Measurements from ENCODE around the gene ADAMTS2.

ADAMTS2 gene

GRCh38 chr5:179377421-179378115, 32.3 kb upstream of the ADAMTS2 start:
- WGBS, result 89% methylated on average over 17 of the region's 17 CpGs
- H3K27me3 ChIP-seq (ENCODE audit: insufficient read depth, low read length), result no peaks in the 10 kb centered on the region
- H3K4me3 ChIP-seq (ENCODE audit: low read length), result no peak overlapping the region
- H3K36me3 ChIP-seq (ENCODE audit: insufficient read depth, low read length), result no peaks in the 10 kb centered on the region
- H3K27ac ChIP-seq (ENCODE audit: low read depth, low read length), result no peak overlapping the region
- H3K4me1 ChIP-seq (ENCODE audit: insufficient read depth, low read length), result no peaks in the 10 kb centered on the region
- H3K9ac ChIP-seq (ENCODE audit: low read depth, low read length), result no peak overlapping the region
- no peaks in the 10 kb centered on the region for H3K9me3 ChIP-seq (ENCODE audit: insufficient read depth, low read depth, low read length)

- Histone ChIP-seq H3K4me3 (ENCODE audit: low read length) (no peak overlapping the region), H3K27me3 (ENCODE audit: insufficient read depth, low read length) (no peaks in the 10 kb centered on the region), H3K36me3 (ENCODE audit: insufficient read depth, low read length) (no peaks in the 10 kb centered on the region), H3K27ac (ENCODE audit: low read depth, low read length) (no peak overlapping the region), H3K4me1 (ENCODE audit: insufficient read depth, low read length) (no peaks in the 10 kb centered on the region), H3K9ac (ENCODE audit: low read depth, low read length) (no peak overlapping the region), H3K9me3 (ENCODE audit: insufficient read depth, low read depth, low read length) (no peaks in the 10 kb centered on the region)
- 91% methylated on average over 19 of the region's 19 CpGs for WGBS
Measured at GRCh38 chr5:179376701-179377420, 31.6 kb upstream of the ADAMTS2 start.

GRCh38 chr5:179375831-179376365, 30.6 kb upstream of the ADAMTS2 start:
- Histone ChIP-seq H3K9me3 (ENCODE audit: insufficient read depth, low read depth, low read length) (no peaks in the 10 kb centered on the region), H3K4me1 (ENCODE audit: insufficient read depth, low read length) (no peaks in the 10 kb centered on the region), H3K9ac (ENCODE audit: low read depth, low read length) (no peak overlapping the region), H3K4me3 (ENCODE audit: low read length) (no peak overlapping the region), H3K36me3 (ENCODE audit: insufficient read depth, low read length) (no peaks in the 10 kb centered on the region), H3K27ac (ENCODE audit: low read depth, low read length) (no peak overlapping the region), H3K27me3 (ENCODE audit: insufficient read depth, low read length) (no peaks in the 10 kb centered on the region)
- 100% methylated on average over 1 of the region's 2 CpGs for WGBS

GRCh38 chr5:179375236-179375685, 30.0 kb upstream of the ADAMTS2 start:
- Histone ChIP-seq H3K9ac (ENCODE audit: low read depth, low read length) (no peak overlapping the region), H3K9me3 (ENCODE audit: insufficient read depth, low read depth, low read length) (no peaks in the 10 kb centered on the region), H3K27ac (ENCODE audit: low read depth, low read length) (no peak overlapping the region), H3K4me1 (ENCODE audit: insufficient read depth, low read length) (no peaks in the 10 kb centered on the region), H3K36me3 (ENCODE audit: insufficient read depth, low read length) (no peaks in the 10 kb centered on the region), H3K4me3 (ENCODE audit: low read length) (no peak overlapping the region), H3K27me3 (ENCODE audit: insufficient read depth, low read length) (no peaks in the 10 kb centered on the region)
- WGBS, result 89% methylated on average over 3 of the region's 3 CpGs

- Histone ChIP-seq H3K9ac (ENCODE audit: low read depth, low read length) (no peak overlapping the region), H3K27me3 (ENCODE audit: insufficient read depth, low read length) (no peaks in the 10 kb centered on the region), H3K4me3 (ENCODE audit: low read length) (no peak overlapping the region), H3K27ac (ENCODE audit: low read depth, low read length) (no peak overlapping the region), H3K36me3 (ENCODE audit: insufficient read depth, low read length) (no peaks in the 10 kb centered on the region), H3K9me3 (ENCODE audit: insufficient read depth, low read depth, low read length) (no peaks in the 10 kb centered on the region), H3K4me1 (ENCODE audit: insufficient read depth, low read length) (no peaks in the 10 kb centered on the region)
- WGBS, result 92% methylated on average over 31 of the region's 31 CpGs
Measured at GRCh38 chr5:179374506-179375235, 29.4 kb upstream of the ADAMTS2 start.

GRCh38 chr5:179373961-179374505, 28.8 kb upstream of the ADAMTS2 start:
- Histone ChIP-seq H3K27ac (ENCODE audit: low read depth, low read length) (no peak overlapping the region), H3K9ac (ENCODE audit: low read depth, low read length) (no peak overlapping the region), H3K4me3 (ENCODE audit: low read length) (no peak overlapping the region), H3K9me3 (ENCODE audit: insufficient read depth, low read depth, low read length) (no peaks in the 10 kb centered on the region), H3K27me3 (ENCODE audit: insufficient read depth, low read length) (no peaks in the 10 kb centered on the region), H3K36me3 (ENCODE audit: insufficient read depth, low read length) (no peaks in the 10 kb centered on the region), H3K4me1 (ENCODE audit: insufficient read depth, low read length) (no peaks in the 10 kb centered on the region)
- WGBS, result 90% methylated on average over 20 of the region's 20 CpGs

GRCh38 chr5:179373101-179373934, 28.1 kb upstream of the ADAMTS2 start:
- Histone ChIP-seq H3K27me3 (ENCODE audit: insufficient read depth, low read length) (no peaks in the 10 kb centered on the region), H3K9ac (ENCODE audit: low read depth, low read length) (no peak overlapping the region), H3K36me3 (ENCODE audit: insufficient read depth, low read length) (no peaks in the 10 kb centered on the region), H3K27ac (ENCODE audit: low read depth, low read length) (no peak overlapping the region), H3K4me1 (ENCODE audit: insufficient read depth, low read length) (no peaks in the 10 kb centered on the region), H3K9me3 (ENCODE audit: insufficient read depth, low read depth, low read length) (no peaks in the 10 kb centered on the region), H3K4me3 (ENCODE audit: low read length) (no peak overlapping the region)
- 88% methylated on average over 26 of the region's 26 CpGs for WGBS

GRCh38 chr5:179371681-179372680, 26.7 kb upstream of the ADAMTS2 start:
- no peaks in the 10 kb centered on the region for H3K4me1 ChIP-seq (ENCODE audit: insufficient read depth, low read length)
- H3K9ac ChIP-seq (ENCODE audit: low read depth, low read length), result no peak overlapping the region
- no peak overlapping the region for H3K27ac ChIP-seq (ENCODE audit: low read depth, low read length)
- H3K36me3 ChIP-seq (ENCODE audit: insufficient read depth, low read length), result no peaks in the 10 kb centered on the region
- H3K27me3 ChIP-seq (ENCODE audit: insufficient read depth, low read length), result no peaks in the 10 kb centered on the region
- no peaks in the 10 kb centered on the region for H3K9me3 ChIP-seq (ENCODE audit: insufficient read depth, low read depth, low read length)
- WGBS, result 90% methylated on average over 14 of the region's 14 CpGs
- no peak overlapping the region for H3K4me3 ChIP-seq (ENCODE audit: low read length)

GRCh38 chr5:179371121-179371510, 25.9 kb upstream of the ADAMTS2 start:
- Histone ChIP-seq H3K4me3 (ENCODE audit: low read length) (no peak overlapping the region), H3K36me3 (ENCODE audit: insufficient read depth, low read length) (no peaks in the 10 kb centered on the region), H3K27me3 (ENCODE audit: insufficient read depth, low read length) (no peaks in the 10 kb centered on the region), H3K27ac (ENCODE audit: low read depth, low read length) (no peak overlapping the region), H3K9ac (ENCODE audit: low read depth, low read length) (no peak overlapping the region), H3K9me3 (ENCODE audit: insufficient read depth, low read depth, low read length) (no peaks in the 10 kb centered on the region), H3K4me1 (ENCODE audit: insufficient read depth, low read length) (no peaks in the 10 kb centered on the region)
- 94% methylated on average over 5 of the region's 5 CpGs for WGBS
